SW 1271 (cell line): ENCODE results near the gene GPRC6A.

Experiments
- DNase-seq, 2 experiments: peaks; one replicate each; lab custom pipeline; 2025; lab: John Stamatoyannopoulos, UW

GPRC6A gene

DNA sequence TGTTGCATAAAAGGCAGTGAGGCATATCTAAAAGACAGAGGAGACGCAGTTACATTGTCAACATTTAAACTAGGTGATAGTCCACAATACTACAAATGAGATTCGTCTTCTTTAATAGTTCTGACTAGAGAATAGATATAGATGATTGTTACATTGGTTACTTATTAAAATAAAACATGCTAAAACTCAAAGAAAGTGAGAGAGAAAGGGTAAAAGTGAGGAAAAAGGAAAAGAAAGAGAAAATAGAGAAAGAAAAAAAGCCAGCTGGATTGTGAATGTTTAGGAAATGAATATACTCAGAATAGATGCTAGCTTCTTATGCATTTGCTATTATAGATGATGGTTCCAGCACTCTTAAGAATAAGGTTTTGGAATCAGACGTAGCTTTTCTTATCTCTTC, 35.7 kb downstream of the GPRC6A start:
- no peak for DNase-seq

DNA sequence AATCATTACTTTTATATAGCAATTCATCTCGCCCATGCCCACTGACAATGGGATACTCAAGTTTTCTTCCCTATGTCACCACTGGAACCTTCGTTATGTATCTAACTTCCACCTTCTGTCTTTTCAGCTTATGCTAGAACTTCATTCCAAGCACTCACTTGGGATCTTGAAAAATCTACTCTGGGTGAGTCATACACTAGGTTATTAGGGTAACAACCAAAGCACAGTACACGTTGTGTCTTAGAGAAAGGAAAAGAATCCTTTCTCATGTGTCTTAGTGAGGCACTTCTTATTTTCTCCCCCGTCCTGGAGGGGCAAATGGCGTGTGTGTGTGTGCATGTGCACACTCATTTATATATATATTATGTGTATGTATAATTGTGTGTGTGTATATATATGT, 45.0 kb downstream of the GPRC6A start:
- DNase-seq: no peak

DNA sequence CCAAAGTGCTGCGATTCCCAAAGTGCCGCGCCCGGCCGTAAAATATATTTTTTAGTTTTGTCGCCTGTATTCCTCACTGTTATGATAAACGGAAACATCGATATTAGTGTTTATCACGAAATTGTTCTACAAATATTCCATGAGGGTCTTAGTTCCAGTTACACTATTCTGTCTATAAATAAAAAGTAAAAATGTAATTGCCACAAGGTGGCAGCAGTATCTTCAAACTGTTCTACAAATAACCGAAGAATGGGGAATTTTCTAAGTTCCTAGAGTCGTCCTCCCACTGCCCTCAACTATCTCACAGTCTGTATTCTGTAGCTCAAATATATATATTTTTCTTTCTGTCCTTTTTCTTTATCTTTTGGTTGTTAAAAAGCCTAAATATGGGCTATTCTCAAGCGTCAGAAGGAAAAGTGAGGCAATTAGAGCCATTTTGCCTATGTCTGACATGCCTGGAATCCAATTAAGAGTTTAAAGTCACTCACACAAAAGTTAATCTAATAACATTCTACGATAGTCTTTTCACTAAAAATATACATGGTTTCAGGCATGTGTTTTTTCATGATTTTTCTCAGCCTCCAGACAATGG, 49.2 kb downstream of the GPRC6A start:
- peak; percentile 5 to 54 for DNase-seq

DNA sequence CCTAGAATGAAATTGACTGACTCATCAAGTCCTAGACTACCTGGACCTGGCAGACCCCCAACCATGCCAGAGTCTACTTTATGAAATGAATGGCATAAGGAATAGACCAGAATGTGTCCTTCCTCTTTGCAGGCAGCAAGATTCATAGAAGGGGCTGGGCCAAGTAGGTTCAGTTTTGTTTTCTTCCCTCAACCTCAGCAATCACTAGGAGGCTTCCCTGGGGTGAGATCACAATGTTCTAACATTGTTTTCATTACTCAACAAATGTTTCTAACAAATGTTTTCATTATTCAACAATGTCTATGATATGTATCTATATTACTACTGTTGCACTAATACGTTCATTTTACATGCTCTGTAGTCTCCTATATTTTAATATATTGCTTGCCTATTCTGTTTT, 55.0 kb downstream of the GPRC6A start:
- DNase-seq: no peak

DNA sequence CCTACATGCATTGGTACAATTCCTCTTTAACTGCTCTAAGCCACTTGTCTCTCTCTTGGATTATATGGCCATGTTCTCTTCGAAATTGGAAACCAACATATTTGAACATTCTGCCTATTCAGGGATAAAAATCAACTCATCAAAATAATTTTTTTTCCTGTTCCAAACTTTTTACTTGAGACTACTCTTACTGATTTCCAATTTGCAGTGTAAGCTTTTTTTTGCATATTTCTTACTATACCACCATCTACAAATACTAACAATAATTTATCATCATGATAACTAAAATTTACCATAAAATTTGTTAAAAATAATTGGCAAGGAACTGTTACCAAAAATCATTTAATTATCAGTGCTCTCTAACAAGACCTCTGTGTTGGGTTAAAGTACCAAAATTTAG, 56.4 kb downstream of the GPRC6A start:
- DNase-seq: no peak

DNA sequence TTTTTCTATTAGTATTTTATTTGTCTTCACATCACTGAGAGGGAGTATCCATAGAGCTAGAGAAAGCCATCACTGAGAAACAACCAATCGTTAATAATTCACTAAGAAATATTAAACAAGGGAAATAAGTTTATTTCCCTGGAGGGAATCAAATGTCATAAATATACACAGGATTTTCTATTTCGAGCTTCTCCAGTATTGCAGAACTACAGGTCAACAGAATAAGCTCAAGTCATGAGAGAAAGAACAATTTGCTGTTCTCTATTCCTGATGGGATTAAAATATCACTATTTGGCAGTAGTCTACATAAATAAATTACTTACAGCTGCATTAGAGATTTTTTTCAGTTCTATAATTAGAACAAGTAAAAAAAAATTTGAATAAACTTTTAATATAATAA, 61.2 kb downstream of the GPRC6A start:
- no peak for DNase-seq

DNA sequence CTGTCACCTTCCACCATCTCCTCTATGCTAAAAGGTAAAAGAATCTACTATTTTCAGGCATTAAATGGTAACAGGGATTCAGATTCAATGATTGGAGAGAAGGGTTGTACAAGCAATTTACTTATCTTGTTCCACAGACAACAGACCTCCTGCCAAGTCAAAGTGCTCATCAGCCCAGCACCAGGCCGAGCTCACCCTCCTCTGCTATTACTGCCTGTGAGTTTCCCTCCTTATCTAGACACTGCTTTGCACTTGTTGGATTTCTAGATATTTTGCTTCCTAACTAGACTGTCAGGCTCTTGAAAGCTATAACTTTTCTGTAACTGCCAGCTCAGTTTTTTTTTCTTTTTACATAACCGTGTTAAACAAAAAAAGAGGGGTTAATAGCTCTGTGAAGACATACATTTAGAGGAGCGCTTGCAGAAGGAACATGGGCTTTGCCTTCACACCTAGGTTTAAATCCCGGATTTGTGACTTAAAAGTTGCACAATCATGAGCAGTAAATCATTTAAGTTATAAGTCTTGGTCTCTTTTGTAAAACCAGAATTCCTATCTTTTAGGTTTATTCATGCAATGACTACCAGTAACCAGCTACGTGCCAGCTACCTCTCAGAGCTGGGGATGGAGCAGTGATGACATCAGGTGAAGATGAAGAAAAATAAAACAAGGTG, 62.2 kb downstream of the GPRC6A start:
- DNase-seq: no peak

DNA sequence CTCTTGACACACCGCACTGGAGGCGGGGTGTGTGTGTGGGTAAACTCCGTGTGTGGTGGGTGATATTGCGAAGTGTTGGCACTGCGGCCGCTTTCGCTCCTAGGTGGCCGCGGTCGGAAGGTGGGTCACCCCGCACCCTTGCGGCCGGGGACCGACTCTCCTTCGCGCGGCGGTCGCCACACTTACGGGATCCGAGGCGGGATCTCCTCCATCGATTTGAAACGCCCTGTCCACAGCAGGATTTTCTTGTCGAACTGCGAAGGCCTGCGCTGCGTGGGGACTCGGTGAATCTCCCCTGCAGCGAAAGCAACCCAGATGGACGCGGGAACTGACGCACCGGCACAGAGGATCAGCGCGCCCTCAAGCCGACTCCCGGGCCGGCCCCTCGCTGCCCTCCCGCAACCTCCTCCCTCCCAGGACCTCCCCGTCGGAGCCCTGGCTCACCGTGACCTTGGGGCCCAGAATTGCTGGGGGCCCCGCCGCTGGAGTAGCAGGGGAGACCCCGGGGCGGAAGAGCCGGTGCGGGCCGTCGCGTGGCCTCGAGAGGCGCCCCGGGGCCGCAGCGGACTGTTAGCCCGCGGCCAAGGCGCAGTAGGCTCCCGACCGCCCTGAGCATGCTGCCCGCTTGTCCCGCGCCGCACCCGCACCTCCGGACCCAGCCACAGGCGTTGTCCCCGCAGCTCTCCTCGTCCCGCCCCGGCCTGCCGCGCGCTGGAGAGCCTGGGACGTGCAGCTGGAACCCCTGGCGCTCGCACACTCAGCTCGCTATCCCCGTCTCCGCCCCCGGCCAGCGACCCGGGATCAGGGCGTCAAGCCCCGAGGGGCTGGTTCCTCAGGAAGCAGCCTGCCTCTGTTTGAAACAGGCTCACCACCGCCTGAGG, 63.7 kb downstream of the GPRC6A start, which contains the start of gene FAM162B:
TSS of gene FAM162B (minus strand) at position 759 of the 881 bp plus-strand sequence. CDS start at position 616, 143 bp downstream.
- DNase-seq: no peak

DNA sequence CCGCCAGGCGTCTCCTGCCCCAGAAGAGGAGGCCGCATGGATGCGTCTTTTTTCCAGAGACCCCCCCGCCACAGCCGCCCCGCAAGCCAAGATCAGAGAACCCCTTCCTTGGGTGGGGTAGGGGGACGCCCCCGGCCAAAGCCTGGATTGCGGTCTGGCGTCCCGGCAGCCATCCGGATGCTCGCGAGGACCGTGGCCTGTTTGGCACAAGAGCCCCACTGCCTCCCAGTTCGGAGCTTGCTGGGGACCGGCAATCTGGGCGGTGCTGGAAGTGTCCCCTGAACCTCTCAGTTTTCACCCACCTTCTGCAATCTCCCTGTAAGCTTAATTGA, 64.3 kb downstream of the GPRC6A start:
- DNase-seq: no peak

DNA sequence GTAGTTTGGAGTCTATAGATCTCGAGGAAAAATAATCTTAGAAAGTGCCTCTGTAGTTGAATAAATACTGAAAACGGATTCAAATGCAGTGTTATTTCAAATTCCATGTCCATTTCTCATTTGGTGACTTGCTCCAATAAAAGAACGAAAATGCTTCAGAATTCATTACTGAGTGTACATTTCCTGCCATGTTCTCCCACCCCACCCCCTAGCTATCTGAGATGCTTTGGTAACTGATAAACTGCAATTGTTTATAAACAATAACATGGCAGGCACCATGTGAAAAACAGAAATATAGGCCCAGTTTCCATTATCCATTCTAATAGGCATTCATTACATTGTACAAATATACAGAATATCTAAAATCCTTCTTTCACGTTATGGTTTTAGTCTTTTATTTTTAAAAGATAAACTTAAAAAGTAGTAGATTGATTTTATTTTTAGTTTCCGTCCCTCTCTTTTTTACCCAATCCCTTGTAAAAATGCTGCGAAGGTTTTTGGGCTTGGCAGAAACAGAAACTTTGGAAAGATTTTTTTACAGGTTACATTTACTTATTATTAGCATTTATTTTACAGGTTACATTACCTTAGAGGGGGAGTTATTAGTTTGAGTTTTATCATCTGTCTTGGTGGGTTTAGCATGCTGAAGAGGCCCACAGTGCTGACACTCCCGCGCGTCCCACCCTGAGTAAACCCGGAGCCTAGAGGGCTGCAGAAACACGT, 64.8 kb downstream of the GPRC6A start:
- DNase-seq: no peak

DNA sequence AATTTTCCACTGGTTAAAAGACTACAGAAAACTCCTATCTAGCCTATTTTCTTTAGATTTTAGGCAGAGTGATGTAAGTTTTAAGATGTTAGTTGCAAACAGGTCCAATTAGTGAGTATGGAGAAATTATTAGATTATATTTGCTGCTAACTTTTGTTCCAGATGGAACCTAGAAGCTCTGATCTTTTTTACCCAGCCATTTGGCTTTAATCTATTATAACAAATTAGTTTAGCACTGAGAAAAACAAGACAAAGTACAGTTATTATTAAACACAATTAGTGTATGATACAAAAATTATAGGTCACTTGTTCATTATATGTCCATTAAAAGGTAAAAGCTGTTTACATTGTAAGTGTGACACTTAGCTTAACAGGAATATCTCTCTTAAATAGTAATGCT, 65.8 kb downstream of the GPRC6A start:
- DNase-seq: no peak

DNA sequence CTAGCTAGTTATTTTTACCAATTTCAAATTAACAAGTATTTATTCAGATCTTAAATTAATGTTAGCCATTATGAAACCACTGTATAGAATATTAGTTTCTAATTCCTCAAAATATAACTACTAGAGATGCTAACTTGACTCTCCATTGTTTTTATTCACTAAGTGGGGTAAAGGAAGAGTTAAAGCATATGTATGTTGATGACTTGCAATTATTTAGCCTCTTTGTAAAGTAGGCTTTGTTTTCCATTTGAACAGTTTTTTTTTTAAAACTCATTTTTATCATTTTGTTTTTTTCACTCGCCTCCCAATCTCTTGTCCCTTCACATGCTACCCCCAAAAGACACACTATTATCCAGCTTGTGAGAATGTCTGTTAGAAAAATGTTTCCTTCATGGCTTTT, 66.6 kb downstream of the GPRC6A start:
- DNase-seq: no peak

DNA sequence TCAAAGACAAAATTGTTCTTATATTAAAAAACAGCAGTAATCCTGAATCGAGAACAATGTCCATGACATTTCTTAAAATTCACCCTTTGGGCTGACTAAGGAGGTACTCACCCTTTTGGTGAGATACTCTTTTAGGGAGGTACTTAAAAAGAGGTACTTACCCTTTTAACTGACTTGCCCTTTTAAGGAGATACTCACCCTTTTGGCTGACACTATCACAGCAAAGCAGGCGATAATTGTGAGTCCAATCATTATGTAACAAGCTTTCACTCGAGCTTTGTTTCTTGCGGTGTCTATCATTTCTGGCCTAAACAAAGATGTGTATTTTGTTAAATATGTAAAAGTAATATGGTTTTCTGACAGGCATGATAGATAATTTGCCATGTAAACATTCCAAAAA, 67.1 kb downstream of the GPRC6A start:
- no peak for DNase-seq

DNA sequence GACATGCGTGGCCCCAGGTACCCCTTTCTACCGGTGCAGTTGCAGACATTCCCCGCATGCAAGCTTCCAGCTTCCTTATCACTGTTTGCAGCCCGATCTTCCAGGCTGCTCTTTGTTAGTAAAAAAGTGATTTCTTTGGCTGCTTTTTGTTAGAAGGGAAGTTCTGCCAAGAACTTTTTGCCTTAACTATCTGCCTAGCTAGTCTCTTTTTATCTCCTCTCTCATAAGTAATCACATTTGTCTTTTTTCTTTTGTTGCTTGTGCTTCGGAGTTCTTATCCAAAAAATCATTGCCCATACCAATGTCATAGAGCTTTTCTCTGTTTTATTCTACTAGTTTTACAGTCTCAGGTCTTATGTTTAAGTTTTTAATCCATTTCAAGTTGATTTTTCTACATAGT, 83.7 kb downstream of the GPRC6A start:
- DNase-seq: no peak
